Heart left ventricle (tissue), 16 donors: ENCODE measurements around the gene ELOVL5. TPM values are rescaled to one million over a fixed set of nuclear protein-coding genes. Genes with fewer than 3 reads are reported as not detected.

ENCODE experiments used
- ATAC-seq, 4 donors: fragments of 200-7000 bp; cut with Tn5 transposase; one replicate each; pipeline ENCODE4 v1.9.1; 2020 to 2022; ENCODE audit warnings: moderate library complexity in 4 of 4, mild to moderate bottlenecking in 3 of 4, moderate number of reproducible peaks in 1 of 4
- DNase-seq, 5 donors: peaks; one replicate each; pipeline ENCODE4 v3.0.0-alpha.2; 2020
- H3K27ac ChIP-seq, 12 donors: fragments of 200-600 bp; sonication (generic) in 4 of 12; one replicate each; pipeline versions ENCODE4 v1.5.0 to v1.8.0; 2016 to 2022; ENCODE audit warnings: mild to moderate bottlenecking in 2 of 12
- H3K27me3 ChIP-seq, 9 donors: fragments of 200-600 bp; sonication (generic) in 2 of 9; one replicate each; pipeline versions ENCODE4 v1.5.1 to v1.8.0; 2016 to 2022; ENCODE audit warnings: mild to moderate bottlenecking in 3 of 9
- H3K36me3 ChIP-seq, 9 donors: fragments of 200-600 bp; sonication (generic) in 2 of 9; one replicate each; pipeline versions ENCODE4 v1.5.0 to v1.8.0; 2018 to 2022; ENCODE audit warnings: mild to moderate bottlenecking in 2 of 9
- H3K4me1 ChIP-seq, 12 donors: fragments of 200-600 bp; sonication (generic) in 4 of 12; one replicate each; pipeline versions ENCODE4 v1.5.0 to v1.8.0; 2016 to 2022; ENCODE audit warnings: mild to moderate bottlenecking in 3 of 12
- H3K4me3 ChIP-seq, 12 donors: fragments of 200-600 bp; sonication (generic) in 4 of 12; one replicate each; pipeline versions ENCODE4 v1.5.0 to v1.8.0; 2017 to 2022; ENCODE audit warnings: mild to moderate bottlenecking in 9 of 12, moderate library complexity in 4 of 12
- H3K9me3 ChIP-seq, 12 donors: fragments of 200-600 bp; sonication (generic) in 4 of 12; one replicate each; pipeline versions ENCODE4 v1.5.0 to v1.8.0; 2016 to 2022; ENCODE audit warnings: mild to moderate bottlenecking in 1 of 12
- CTCF ChIP-seq, 12 donors: fragments of 200-600 bp; sonication (generic) in 4 of 12; IDR thresholded peaks; one replicate each; pipeline versions ENCODE4 v1.5.0 to v1.8.0; 2018 to 2022; ENCODE audit warnings: antibody characterized with exemption in 12 of 12, mild to moderate bottlenecking in 5 of 12
- POLR2A ChIP-seq, 2 donors: fragments of 450-650 bp; IDR thresholded peaks; one replicate each; pipeline ENCODE4 v1.6.1; 2017; ENCODE audit warnings: antibody characterized with exemption in 2 of 2, mild to moderate bottlenecking in 2 of 2, moderate library complexity in 2 of 2
- WGBS, 4 donors: extraction: QIAGEN DNeasy Blood & Tissue Kit in 2 of 4; methylation state at CpG; one replicate each; pipeline versions ENCODE4 v1.1.5 to v1.1.7; 2013 to 2018; 5-methylcytosine and 5-hydroxymethylcytosine counted together
- intact Hi-C, 10 donors: fragments of 100-400 bp; cut with DNase I; formaldehyde crosslinking; loops; one replicate each; pipeline versions ENCODE4 v1.11.1 to v1.14.2; 2022
- polyA plus RNA-seq, 2 donors: library from polyadenylated mRNA; stranded (reverse); fragments of 200-250 nt; gene quantifications; one replicate each; pipeline ENCODE4 v1.2.3, GENCODE V29; 2013
- total RNA-seq, 9 donors: library from RNA; depleted of rRNA in 2 of 9; stranded (reverse); fragments of >200 nt in 2 of 9; fragmentation: NEBNext Ultra II Directional in 3 of 9; extraction: Animal tissue kit (Norgen Biotek cat#: 25700) in 3 of 9; gene quantifications; one replicate each; pipeline versions ENCODE4 v1.1.0 to v1.2.4, GENCODE V29; 2016 to 2023
- donor health status: ischemic (EF 13 %, LVEDD 7.1; RV severe dilation, severe dysfunction).
- donor health status: healthy with polysubstance abuse.
- donor health status: DM: no; HTN: yes; CAD: no.
- donor health status: DM: no; HTN: no; CAD: no.
- donor health status: ischemic (EF 25% LVEDD 6.9; RV normal size, moderate dysfunction).
- donor health status: ischemic (EF 25% LVEDD 5.7; RV mildly dilated, moderate dysfunction).
- donor health status: healthy.
- donor health status: DM: yes; HTN: yes; CAD: no.
- donor health status: ischemic (EF 35%, LVEDD 5.7; RV mildly dilated, moderate dysfunction).
- donor health status: nonischemic (EF 11% LVEDD 7.7; RV severe dilation, severe dysfunction).
- donor health status: DM: yes; HTN: yes; CAD: no.
- donor health status: PGD.
- donor health status: ischemic (EF 29% LVEDD 5.4; RV normal size, mild dysfunction).
- donor health status: nonischemic (EF 23%, LVEDD 6.1; RV moderate dilation, normal function).

ELOVL5 gene
- total and polyA plus RNA-seq, 11 donors = 9.6 to 47.9 (median 29.3) TPM

- 82 to 95% (median 92%) methylated on average over 5 of the region's 5 CpGs for WGBS, 4 donors
- intact Hi-C loops = no loop called here
These were observed 113.2 kb downstream of the ELOVL5 start for GRCh38 chr6:53235508-53235907.

DNA sequence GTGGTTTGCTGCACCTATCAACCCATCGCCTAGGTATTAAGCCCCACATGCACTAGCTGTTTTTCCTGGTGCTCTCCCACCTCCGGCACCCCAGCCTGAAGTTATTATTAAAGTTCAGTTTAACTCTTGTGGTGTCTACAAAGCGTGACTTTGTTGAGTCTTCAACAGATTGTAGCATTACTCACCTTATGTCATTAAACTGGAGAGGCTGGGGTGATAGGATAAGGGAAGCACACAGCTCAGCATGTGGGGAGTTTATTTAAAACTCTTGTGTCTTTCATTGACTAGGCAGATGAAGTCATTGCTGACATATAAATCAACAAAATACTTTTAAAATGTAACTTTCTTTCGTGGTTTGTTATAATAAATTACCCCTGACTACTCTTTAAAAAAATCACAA lies 115.4 kb downstream of the ELOVL5 start:
- H3K36me3 ChIP-seq = no peaks in the 10 kb centered on the region
- TF ChIP-seq POLR2A (IDR thresholded peaks at IDR 0.05) (no peak), CTCF (IDR thresholded peaks at IDR 0.05) (no peak)
- H3K9me3 ChIP-seq = no peaks in the 10 kb centered on the region
- H3K27me3 ChIP-seq = no peaks in the 10 kb centered on the region
- WGBS, 4 donors = 91 to 95% (median 92%) methylated on average over 4 of the region's 4 CpGs
- DNase-seq (no peak), ATAC-seq (no peak)
- intact Hi-C loops = no loop called here
- no peaks in the 10 kb centered on the region for H3K4me1 ChIP-seq
- H3K4me3 ChIP-seq = no peak overlapping the region
- H3K27ac ChIP-seq = no peak overlapping the region

More at GRCh38 chr6:53235508-53235907, 113.2 kb downstream of the ELOVL5 start:
- DNase-seq (no peak), ATAC-seq (no peak)
- Histone ChIP-seq H3K27ac (no peak overlapping the region), H3K36me3 (no peaks in the 10 kb centered on the region), H3K4me3 (no peak overlapping the region), H3K27me3 (no peaks in the 10 kb centered on the region), H3K9me3 (no peaks in the 10 kb centered on the region), H3K4me1 (peaks cover 0 to under 1% (median 0%) of the 10 kb centered on the region in 12 donors)
- TF ChIP-seq POLR2A (IDR thresholded peaks at IDR 0.05) (no peak), CTCF (IDR thresholded peaks at IDR 0.05) (no peak)

- ATAC-seq (no peak), DNase-seq (no peak)
- Histone ChIP-seq H3K4me3 (no peak overlapping the region), H3K36me3 (no peaks in the 10 kb centered on the region), H3K9me3 (no peaks in the 10 kb centered on the region), H3K27ac (no peak overlapping the region), H3K4me1 (no peaks in the 10 kb centered on the region), H3K27me3 (no peaks in the 10 kb centered on the region)
- no peak for TF ChIP-seq POLR2A (IDR thresholded peaks at IDR 0.05)
- no peak for TF ChIP-seq CTCF (IDR thresholded peaks at IDR 0.05)
- 78 to 88% (median 81%) methylated on average over 9 to 10 of the region's 10 CpGs for WGBS, 4 donors
- intact Hi-C loops = no loop called here
These were observed 117.8 kb downstream of the ELOVL5 start for GRCh38 chr6:53230775-53231467.

DNA sequence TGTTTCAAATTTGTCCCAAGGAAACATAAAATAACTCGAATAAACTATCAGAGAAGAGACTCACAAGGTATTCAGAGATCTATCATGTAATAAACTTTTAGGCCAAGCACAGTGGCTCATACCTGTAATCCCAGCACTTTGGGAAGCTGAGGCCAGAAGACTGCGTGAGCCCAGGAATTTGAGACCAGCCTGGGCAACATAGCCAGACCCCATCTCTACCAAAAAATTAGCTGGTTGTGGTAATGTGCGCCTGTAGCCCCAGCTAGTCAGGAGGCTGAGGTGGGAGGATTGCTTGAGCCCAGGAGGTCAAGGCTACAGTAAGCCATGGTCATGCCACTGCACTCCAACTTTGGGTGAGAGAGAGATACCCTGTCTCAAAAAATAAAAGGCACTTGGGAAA lies 120.9 kb downstream of the ELOVL5 start:
- no peaks in the 10 kb centered on the region for H3K9me3 ChIP-seq
- no peak for ATAC-seq
- intact Hi-C loops = no loop called here
- no peak overlapping the region for H3K4me3 ChIP-seq
- no peaks in the 10 kb centered on the region for H3K27me3 ChIP-seq
- no peak overlapping the region for H3K27ac ChIP-seq
- no peaks in the 10 kb centered on the region for H3K36me3 ChIP-seq
- WGBS, 4 donors = 90 to 97% (median 96%) methylated on average over 3 of the region's 3 CpGs
- DNase-seq = no peak
- no peak for TF ChIP-seq CTCF (IDR thresholded peaks at IDR 0.05)
- TF ChIP-seq POLR2A (IDR thresholded peaks at IDR 0.05) = no peak
- no peaks in the 10 kb centered on the region for H3K4me1 ChIP-seq
